Activated CD4-positive, alpha-beta T cell treated with anti-CD3 and anti-CD28 coated beads, Interleukin-2, amount 50 U/mL, for 48 hours (primary cell): ENCODE data around the gene SNX2.

Experiments
- DNase-seq, 2 experiments: peaks; one replicate each; pipeline ENCODE4 v3.0.0-alpha.2; 2020

SNX2 gene

DNA sequence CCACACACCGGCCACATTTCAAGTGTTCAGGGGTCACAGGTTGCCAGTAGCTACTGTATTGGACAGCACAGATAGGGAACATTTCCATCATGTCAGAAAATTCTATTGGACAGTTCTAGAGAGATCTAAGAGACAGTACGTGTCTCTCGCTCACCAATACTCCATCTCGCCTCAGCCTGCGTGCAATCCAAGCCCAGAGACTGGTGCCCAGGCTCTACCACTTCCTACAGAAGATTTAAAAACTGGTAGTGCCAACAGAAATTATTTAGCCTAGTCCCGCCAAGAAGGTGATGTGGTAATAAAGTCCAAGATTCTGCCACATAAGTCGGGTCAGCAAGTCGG, 390 bp upstream of the SNX2 start:
- no peak for DNase-seq

DNA sequence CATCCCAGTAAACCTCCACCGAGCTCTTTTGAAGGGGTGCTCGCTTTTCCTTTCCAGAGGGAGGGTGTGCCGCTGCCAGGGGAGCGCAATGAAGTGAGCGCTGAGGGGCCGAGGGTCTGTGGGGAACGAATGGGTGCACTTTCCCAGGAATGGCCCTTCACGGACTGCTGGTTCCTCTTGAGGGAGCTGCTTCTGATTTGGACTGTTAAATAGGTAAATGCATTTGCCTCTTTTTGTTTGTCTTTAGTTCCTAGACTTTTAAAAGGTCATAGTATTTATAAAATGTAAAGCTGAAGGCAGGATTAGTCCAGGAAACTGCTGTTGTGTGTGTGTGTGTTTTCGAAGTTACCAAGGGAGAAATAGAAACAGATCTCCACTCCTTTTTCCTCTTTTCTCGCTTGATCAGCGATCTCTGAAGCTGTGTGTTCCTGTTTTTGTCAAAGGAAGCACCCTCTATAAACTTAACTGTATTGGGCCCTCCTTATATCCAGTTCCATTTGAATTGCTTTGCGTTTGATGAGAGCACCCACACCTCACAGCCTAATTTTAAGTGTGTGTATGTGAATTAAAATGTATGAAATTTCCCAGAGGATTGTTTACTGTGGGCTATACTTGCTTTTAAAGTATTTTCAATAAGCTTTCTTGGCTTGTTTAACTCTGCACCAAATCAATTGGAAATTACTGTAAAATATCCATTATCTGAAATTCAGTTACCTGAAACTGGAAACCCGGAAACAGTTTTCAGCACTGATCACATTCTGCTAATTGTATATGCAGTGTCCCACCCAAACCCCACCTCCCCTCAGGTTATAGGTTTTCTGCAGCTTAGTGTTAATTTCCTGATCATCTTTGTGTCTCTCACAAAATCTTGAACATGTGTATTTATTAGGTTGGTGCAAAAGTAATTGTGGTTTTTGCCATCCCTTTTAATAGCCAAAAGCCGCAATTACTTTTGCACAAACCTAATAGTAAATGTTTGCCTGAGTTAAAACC, 966 bp downstream of the SNX2 start:
- DNase-seq: no peak

- DNase-seq: no peak
Measured at GRCh38 chr5:122778157-122778556, 3.3 kb downstream of the SNX2 start.

- no peak for DNase-seq
Measured at GRCh38 chr5:122779451-122779850, 4.6 kb downstream of the SNX2 start.

- no peak for DNase-seq
Measured at GRCh38 chr5:122780296-122780695, 5.4 kb downstream of the SNX2 start.

DNA sequence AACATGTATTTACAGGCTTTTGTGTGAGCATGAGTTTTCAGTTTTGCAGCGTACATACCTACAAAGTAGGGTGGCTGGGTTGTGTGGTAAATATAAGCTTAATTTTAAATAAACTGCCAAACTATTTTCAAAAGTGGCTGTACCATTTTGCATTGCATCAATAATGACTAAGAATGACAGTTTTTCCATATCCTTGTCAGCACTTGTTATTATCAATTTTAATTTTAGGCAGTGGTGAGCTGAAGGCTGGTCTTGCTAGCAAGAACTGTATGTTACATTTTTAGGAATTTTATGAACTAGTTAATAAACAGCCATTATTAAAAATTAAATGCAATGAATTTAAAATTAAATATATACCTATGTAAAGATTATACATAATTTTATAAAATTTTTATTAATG, 6.6 kb downstream of the SNX2 start:
- DNase-seq: no peak

DNA sequence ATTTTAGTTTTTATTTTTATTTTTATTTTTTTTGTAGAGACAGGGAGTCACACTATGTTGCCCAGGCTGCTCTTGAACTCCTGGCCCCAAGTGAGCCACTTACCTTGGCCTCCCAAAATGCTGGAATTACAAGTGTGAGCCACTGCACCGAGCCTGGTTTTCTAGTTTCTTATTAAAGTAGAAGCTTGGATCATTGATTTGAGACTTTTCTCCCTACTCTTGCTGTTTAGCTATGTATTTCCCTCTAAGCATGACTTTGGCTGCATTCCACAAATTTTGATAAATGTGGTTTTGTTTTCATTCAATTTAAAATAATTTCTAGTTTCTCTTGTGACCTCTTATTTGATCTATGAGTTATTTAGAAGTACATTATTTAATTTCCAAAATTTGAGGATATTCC, 10.4 kb downstream of the SNX2 start:
- no peak for DNase-seq

- no peak for DNase-seq
Measured at GRCh38 chr5:122788371-122788770, 13.5 kb downstream of the SNX2 start.

DNA sequence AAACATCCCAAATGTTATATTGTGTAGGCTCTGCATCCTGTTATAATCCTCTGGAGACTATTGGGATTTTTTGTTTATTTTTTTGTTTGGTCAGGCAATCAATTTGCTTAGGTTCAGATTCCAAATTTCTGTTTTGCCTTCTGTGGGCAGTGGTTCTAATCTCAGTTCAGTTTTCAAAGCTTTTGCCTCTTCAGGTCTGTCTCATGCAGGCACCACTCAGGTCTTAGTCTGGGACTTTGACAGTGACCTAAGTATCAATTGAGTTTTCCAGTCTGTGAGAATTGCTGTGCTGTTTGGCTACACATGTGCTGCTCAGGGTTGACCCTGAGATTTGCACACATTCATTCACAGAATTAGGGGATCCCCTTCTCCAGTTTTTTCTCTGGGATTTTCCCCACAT, 14.1 kb downstream of the SNX2 start:
- no peak for DNase-seq

- no peak for DNase-seq
Measured at GRCh38 chr5:122789461-122790171, 14.7 kb downstream of the SNX2 start.

GRCh38 chr5:122790354-122791103, 15.6 kb downstream of the SNX2 start:
- no peak for DNase-seq

GRCh38 chr5:122805481-122805880, 30.6 kb downstream of the SNX2 start:
- no peak for DNase-seq

DNA sequence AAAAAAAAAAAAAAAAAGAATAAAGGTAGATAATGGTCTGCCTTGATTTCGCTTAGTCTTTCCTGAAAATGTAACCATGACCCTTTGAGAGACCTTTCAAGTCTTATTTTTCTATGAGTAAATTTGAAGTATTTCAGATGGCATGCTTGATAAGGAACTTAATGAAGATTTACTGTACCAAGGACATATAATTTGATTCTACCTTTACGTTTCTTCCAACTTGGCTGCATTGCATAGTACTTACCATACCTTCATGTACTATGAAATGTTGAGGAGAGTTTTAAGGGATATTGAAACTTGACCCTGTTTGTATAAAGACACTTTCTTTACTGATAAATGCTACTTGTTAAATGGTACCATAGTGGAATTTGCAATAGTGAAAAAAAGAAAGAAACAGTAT, 35.5 kb downstream of the SNX2 start:
- no peak for DNase-seq

- DNase-seq: no peak
Measured at GRCh38 chr5:122815218-122815767, 40.4 kb downstream of the SNX2 start.

DNA sequence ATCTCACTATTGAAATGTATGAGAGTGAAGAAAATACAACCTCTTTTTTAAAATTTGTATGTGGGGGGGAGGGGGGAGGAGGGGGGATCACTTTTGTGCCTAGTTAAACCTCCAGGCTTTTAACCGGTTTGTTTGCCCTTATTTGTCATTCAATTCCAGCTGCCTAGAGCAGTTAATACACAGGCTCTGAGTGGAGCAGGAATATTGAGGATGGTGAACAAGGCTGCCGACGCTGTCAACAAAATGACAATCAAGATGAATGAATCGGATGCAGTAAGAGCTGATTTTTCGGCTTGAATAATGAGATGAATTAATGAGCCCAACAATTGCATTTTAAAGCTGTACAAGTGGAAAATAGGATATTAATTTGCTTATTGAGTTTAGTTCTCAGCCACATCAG, 41.9 kb downstream of the SNX2 start:
- DNase-seq: no peak

- DNase-seq: no peak
Measured at GRCh38 chr5:122831984-122832383, 57.1 kb downstream of the SNX2 start.

- no peak for DNase-seq
Measured at GRCh38 chr5:122835681-122836080, 60.8 kb downstream of the SNX2 start.

DNA sequence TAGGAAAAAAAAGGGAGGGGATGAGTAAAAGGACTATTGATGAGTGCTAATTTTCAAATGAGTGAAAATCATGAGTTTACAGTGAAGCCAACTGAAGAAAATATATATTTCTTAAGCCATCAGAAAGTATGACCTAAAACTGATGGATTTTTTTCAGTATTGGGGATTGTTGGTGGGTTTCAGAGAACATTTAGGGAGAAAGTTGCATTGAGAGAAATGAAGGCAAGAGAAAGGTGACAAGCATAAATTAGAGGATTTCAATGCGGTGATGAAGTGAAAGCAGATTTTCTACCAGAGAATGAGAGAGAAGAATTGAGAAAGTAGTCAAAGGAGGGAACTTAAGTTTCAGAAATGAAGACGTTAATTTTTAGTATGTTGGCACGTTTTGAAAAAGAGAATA, 62.1 kb downstream of the SNX2 start:
- no peak for DNase-seq

GRCh38 chr5:122839731-122840130, 64.9 kb downstream of the SNX2 start:
- DNase-seq: no peak

- no peak for DNase-seq
Measured at GRCh38 chr5:122842016-122842580, 67.2 kb downstream of the SNX2 start.

GRCh38 chr5:122844136-122844909, 69.4 kb downstream of the SNX2 start:
- DNase-seq: peak in 1 of 2 experiments; percentile 6

GRCh38 chr5:122844910-122845228, 70.0 kb downstream of the SNX2 start:
- DNase-seq: no peak
